CD4-positive, alpha-beta T cell (primary cell): ENCODE data around the gene GET3. TPM values are rescaled to one million over a fixed set of nuclear protein-coding genes. Genes with fewer than 3 reads are reported as not detected.

Experiments
- ATAC-seq: fragments of 200-7000 bp; cut with Tn5 transposase; one replicate; pipeline ENCODE4 v1.10.0; 2022; ENCODE audit warnings: mild to moderate bottlenecking; ENCODE audit not compliant: poor library complexity
- CTCF ChIA-PET: fragments of 350-600 bp; sonication (Branson Sonifier 250); formaldehyde crosslinking; loops from one replicate; lab custom pipeline; 2021; ENCODE audit warnings: antibody characterized with exemption, inconsistent platforms; lab: Charles Lee
- POLR2A ChIA-PET: fragments of 350-600 bp; sonication (Branson Sonifier 250); formaldehyde crosslinking; loops from one replicate; lab custom pipeline; 2021; ENCODE audit warnings: antibody characterized with exemption, inconsistent platforms; lab: Charles Lee
- DNase-seq, 14 experiments: peaks; one replicate each; pipeline ENCODE4 v3.0.0-alpha.2; 2013 to 2020; ENCODE audit warnings: mixed read lengths in 2 of 14
- H3K27ac ChIP-seq, 2 donors: one replicate each; pipeline versions ENCODE4 v1.5.1 to v1.7.0; 2013; ENCODE audit warnings: low read length in 2 of 2, low read depth in 1 of 2, mild to moderate bottlenecking in 1 of 2
- H3K27me3 ChIP-seq, 2 experiments: 1 replicate in 1 of 2; 2 replicates in 1 of 2; pipeline versions ENCODE4 v1.6.1 to v1.7.0; 2013; ENCODE audit warnings: low read length in 2 of 2, control low read depth in 1 of 2, mild to moderate bottlenecking in 1 of 2, moderate library complexity in 1 of 2; ENCODE audit not compliant: insufficient read depth in 2 of 2, control insufficient read depth in 1 of 2
- H3K36me3 ChIP-seq: one replicate; pipeline ENCODE4 v1.6.1; 2013; ENCODE audit warnings: low read length, control low read depth; ENCODE audit not compliant: insufficient read depth
- H3K4me1 ChIP-seq: one replicate; pipeline ENCODE4 v1.6.1; 2013; ENCODE audit warnings: low read length, control low read depth; ENCODE audit not compliant: insufficient read depth
- H3K4me3 ChIP-seq: one replicate; pipeline ENCODE4 v1.5.1; 2013; ENCODE audit warnings: mild to moderate bottlenecking, low read length, moderate library complexity
- H3K9me3 ChIP-seq, 2 experiments: 1 replicate in 1 of 2; 2 replicates in 1 of 2; pipeline versions ENCODE4 v1.6.1 to v1.7.0; 2013; ENCODE audit warnings: low read length in 2 of 2, mild to moderate bottlenecking in 2 of 2, control low read depth in 1 of 2, moderate library complexity in 1 of 2; ENCODE audit not compliant: control insufficient read depth in 1 of 2, insufficient read depth in 1 of 2
- H3K27ac Mint-ChIP-seq: one replicate; pipeline ENCODE4 v1.8.0; 2020; ENCODE audit warnings: mixed read lengths
- H3K27me3 Mint-ChIP-seq: one replicate; pipeline ENCODE4 v1.8.0; 2021; ENCODE audit warnings: mixed read lengths
- H3K36me3 Mint-ChIP-seq: one replicate; pipeline ENCODE4 v1.8.0; 2021; ENCODE audit warnings: low read depth, mixed read lengths
- H3K4me1 Mint-ChIP-seq: one replicate; pipeline ENCODE4 v1.8.0; 2021; ENCODE audit warnings: low read depth, mixed read lengths
- H3K4me3 Mint-ChIP-seq: one replicate; pipeline ENCODE4 v1.8.0; 2020; ENCODE audit warnings: mild to moderate bottlenecking, mixed read lengths
- H3K9me3 Mint-ChIP-seq: one replicate; pipeline ENCODE4 v1.8.0; 2020; ENCODE audit warnings: mixed read lengths
- CTCF ChIP-seq: fragments of 200-600 bp; IDR thresholded peaks from one replicate; pipeline ENCODE4 v1.8.0; 2022; ENCODE audit warnings: antibody characterized with exemption, mild to moderate bottlenecking
- intact Hi-C, 2 experiments: fragments of 100-400 bp; cut with DNase I in 1 of 2; cut with micrococcal nuclease in 1 of 2; formaldehyde crosslinking; loops; one replicate each; pipeline versions ENCODE4 v1.15.1 to v1.9.0; 2023 to 2025; cut with DNase I, micrococcal nuclease
- total RNA-seq, 174 experiments: library from RNA in 2 of 174; stranded (reverse) in 2 of 174; gene quantifications; one replicate each; pipeline ENCODE4 v1.2.3 and lab custom pipeline; 2021 to 2026

Gene GET3
- total RNA-seq, 2 experiments from 2014 or later, result 13.9 to 14.5 TPM

GRCh38 chr19:12748489-12748888 lies 11.2 kb downstream of the GET3 start:
- CTCF ChIA-PET, result no interaction called here

GRCh38 chr19:12749938-12750521 lies 12.7 kb downstream of the GET3 start:
- intact Hi-C loops, result no loop called here
- Mint-ChIP-seq H3K27ac (no peak overlapping the region), H3K36me3 (peaks cover 34% of the 10 kb centered on the region), H3K4me1 (peaks cover 6% of the 10 kb centered on the region), H3K9me3 (peaks cover 4% of the 10 kb centered on the region), H3K27me3 (peaks cover 24% of the 10 kb centered on the region), H3K4me3 (no peak overlapping the region)
- Histone ChIP-seq H3K36me3 (peaks cover 28% of the 10 kb centered on the region), H3K9me3 (peaks cover 7 to 19% of the 10 kb centered on the region in 2 experiments), H3K4me3 (no peak overlapping the region), H3K4me1 (peaks cover 11% of the 10 kb centered on the region), H3K27ac (no peak overlapping the region), H3K27me3 (peaks cover 6 to 10% of the 10 kb centered on the region in 2 experiments)
- peak; percentile 26 for ATAC-seq
- DNase-seq, result peak in 1 of 14 experiments; percentile 10
- ChIA-PET POLR2A (no interaction called here), CTCF (no interaction called here)
- no peak for TF ChIP-seq CTCF

More at GRCh38 chr19:12748489-12748888, 11.2 kb downstream of the GET3 start:
- POLR2A ChIA-PET, result no interaction called here
- H3K9me3 ChIP-seq, result peaks cover 7 to 19% of the 10 kb centered on the region in 2 experiments
- Mint-ChIP-seq H3K36me3 (peaks cover 45% of the 10 kb centered on the region), H3K27me3 (peaks cover 18% of the 10 kb centered on the region), H3K9me3 (peaks cover 4% of the 10 kb centered on the region), H3K4me3 (no peak overlapping the region), H3K27ac (no peak overlapping the region), H3K4me1 (peaks cover 6% of the 10 kb centered on the region)
- ATAC-seq (no peak), DNase-seq (no peak)
- no peak overlapping the region for H3K4me3 ChIP-seq
- TF ChIP-seq CTCF, result no peak
- no peak overlapping the region for H3K27ac ChIP-seq
- peaks cover 35% of the 10 kb centered on the region for H3K36me3 ChIP-seq
- H3K4me1 ChIP-seq, result peaks cover 11% of the 10 kb centered on the region
- peaks cover 6% of the 10 kb centered on the region in 2 experiments for H3K27me3 ChIP-seq
- intact Hi-C loops, result no loop called here

- Histone ChIP-seq H3K4me1 (peaks cover 11% of the 10 kb centered on the region), H3K27ac (no peak overlapping the region), H3K36me3 (peaks cover 20% of the 10 kb centered on the region), H3K9me3 (peaks cover 7 to 19% of the 10 kb centered on the region in 2 experiments), H3K4me3 (no peak overlapping the region), H3K27me3 (peaks cover 8 to 11% of the 10 kb centered on the region in 2 experiments)
- CTCF ChIA-PET, result no interaction called here
- TF ChIP-seq CTCF, result no peak
- Mint-ChIP-seq H3K36me3 (peaks cover 26% of the 10 kb centered on the region), H3K9me3 (peaks cover 4% of the 10 kb centered on the region), H3K27me3 (peaks cover 30% of the 10 kb centered on the region), H3K4me1 (peaks cover 6% of the 10 kb centered on the region), H3K27ac (no peak overlapping the region), H3K4me3 (no peak overlapping the region)
- POLR2A ChIA-PET, result no interaction called here
- DNase-seq, result no peak
- intact Hi-C loops, result no loop called here
- no peak for ATAC-seq
Measured at GRCh38 chr19:12750851-12751250, 13.6 kb downstream of the GET3 start.
